HG03196 (cell line): Measurements from ENCODE around the gene CGB7.
"Not testable (repeated sequence)": the region's sequence is repeated elsewhere in the genome, so short reads cannot be mapped to it uniquely, and the experiment has no call there.

Experiments
- ATAC-seq: cut with Tn5 transposase; IDR thresholded peaks from one replicate; pipeline ENCODE4 v1.9.1; 2021; ENCODE audit not compliant: unreplicated experiment

Gene CGB7

DNA sequence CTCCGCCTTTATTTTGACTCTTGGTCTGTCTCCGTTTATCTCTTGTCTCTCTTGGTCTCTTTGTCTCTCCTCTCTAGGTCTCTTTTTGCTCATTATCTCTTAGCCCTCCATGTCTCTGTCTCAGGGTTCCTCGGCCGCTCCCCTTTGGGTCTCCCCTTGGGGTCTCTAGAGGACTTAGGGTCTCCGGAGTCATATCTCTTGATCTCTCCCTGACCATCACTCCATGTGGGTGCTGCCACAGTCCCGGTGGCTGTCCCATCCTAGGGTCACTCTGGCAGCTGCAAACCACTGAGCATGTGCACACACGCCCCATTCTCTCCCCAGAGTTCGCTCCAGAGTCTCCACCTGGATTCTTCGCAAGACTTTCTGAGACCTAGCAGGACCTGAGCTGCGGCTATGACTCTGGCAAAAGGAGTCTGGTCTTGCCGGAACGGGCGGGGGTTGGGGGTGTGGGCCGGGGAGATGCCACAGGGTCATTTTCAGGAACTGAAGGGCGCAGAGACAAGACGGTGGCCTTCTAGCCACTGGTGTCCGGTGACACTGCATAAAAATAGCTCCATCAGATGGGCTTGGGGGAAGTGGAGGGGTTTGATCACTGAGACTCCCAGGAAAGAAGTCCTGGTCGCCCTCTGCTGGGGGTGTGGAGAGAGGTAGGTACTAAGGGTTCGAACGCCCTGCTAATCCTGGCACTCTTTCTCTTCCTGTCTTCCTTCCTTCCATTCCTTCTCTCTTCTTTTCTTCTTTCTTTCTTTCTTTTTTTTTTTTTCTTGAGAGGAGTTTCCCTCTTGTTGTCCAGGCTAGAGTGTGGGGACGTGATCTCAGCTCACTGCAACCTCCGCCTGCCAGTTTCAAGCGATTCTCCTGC lies 16.2 kb upstream of the CGB7 start:
- no peak for ATAC-seq

DNA sequence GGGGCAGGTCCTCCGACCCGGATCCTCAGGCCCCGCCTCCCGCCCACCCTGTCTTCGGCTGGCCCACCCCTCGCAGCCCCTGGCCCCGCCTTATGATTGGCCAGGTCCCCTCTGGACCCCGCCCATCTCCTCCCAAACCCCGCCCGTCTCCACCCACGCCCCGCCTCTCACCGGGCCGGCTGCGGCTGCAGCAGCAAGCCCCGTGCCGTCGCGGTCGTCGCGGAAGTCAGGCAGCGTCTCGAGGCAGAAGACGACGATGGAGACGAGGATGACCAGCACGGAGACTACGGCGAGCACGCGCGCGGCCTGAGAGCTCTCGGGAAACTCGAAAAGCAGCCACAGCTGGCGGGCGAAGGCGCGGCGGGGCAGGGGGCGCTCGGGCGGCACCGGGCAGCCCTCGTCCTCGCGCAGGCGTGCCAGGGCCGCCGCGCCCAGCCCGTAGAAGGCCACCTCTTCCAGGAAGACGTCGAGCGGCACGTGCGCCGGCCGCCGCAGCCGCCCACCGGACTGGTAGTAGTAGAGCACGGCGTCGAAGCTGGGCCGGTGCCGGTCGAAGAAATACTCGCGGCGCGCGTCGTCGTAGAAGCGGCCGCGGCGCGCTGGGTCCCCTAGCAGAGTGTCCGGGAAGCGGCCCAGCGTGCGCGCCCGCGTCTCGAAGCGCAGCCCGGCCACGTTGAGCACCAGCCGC lies 14.5 kb upstream of the CGB7 start:
- no peak for ATAC-seq

- no peak for ATAC-seq
Observed at GRCh38 chr19:49070416-49070815, 12.9 kb upstream of the CGB7 start.

DNA sequence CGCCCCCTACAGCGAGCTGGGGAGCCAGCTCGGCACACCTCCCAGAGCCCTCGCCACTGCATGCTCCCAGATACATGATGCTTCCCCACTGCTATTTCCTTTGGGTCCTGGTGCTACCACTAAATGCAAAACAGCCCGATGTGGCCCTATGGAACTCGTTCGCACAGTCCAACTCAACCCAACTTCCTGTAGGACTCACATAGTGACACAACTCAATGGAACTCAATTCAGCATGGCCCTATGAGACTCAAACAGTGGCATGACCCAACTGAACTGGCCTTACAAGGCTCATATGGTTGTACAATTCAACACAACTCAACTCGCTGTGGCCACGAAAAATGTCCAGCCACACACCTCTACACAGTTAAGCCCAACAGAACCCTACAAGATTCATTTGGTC lies 11.5 kb upstream of the CGB7 start:
- no peak for ATAC-seq

- no peak for ATAC-seq
Observed at GRCh38 chr19:49067554-49067953, 10.0 kb upstream of the CGB7 start.

DNA sequence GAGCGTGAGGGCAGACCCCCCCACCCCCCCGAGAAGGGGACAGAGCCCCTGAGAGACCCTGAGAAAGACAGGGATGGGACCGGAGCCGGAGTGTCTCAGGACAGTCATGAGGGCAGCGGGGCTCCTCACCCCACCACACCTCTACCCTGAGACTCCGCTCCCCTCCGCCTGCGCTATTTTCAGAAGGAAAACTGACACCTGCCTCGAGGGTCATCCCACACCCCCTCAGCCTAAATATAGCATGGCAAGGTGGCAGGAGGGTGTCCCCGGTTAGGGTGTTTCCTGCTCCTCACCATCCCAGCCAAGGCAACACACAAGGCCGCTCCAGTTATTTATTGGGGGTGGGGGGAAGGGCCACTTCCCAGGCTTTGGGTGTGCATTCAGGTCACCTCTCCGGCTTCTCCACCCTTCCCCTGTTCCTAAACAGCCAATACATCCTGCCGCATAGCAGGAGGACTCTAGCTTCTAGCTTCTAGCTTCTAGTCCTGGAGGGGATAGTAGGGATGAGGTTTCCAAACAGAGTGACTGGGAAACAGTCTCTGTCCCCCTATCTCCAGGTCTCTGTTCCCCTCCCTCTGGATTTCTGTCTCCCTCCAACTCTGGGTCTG lies 8.5 kb upstream of the CGB7 start:
- ATAC-seq = no peak

- ATAC-seq = no peak
Observed at GRCh38 chr19:49064768-49065611, 7.4 kb upstream of the CGB7 start, which contains the start of gene NTF4. Gene NTF4, minus strand, starts transcription at chr19:49064818. Its CDS starts 2,821 bp downstream, at chr19:49061997.

- ATAC-seq = no peak
Observed at GRCh38 chr19:49064029-49064629, 6.6 kb upstream of the CGB7 start.

DNA sequence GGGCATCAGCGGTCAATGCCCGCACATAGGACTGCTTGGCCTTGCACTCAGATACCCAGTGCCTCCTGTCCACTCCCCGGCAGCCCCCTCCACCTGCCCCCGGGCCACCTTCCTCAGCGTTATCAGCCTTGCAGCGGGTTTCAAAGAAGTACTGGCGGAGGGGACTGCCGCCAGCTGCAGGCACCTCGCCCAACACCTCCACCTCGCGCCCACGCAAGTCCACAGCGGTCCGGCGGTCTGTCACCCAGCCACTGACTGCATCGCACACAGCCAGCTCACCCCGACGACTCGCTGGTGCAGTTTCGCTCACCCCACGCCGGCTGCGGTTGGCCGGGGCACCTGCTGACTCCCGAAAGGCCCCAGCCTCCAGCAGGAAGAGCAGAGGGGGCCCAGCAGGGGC lies 3.9 kb upstream of the CGB7 start:
- no peak for ATAC-seq

GRCh38 chr19:49061000-49061399 lies 3.5 kb upstream of the CGB7 start:
- no peak for ATAC-seq

DNA sequence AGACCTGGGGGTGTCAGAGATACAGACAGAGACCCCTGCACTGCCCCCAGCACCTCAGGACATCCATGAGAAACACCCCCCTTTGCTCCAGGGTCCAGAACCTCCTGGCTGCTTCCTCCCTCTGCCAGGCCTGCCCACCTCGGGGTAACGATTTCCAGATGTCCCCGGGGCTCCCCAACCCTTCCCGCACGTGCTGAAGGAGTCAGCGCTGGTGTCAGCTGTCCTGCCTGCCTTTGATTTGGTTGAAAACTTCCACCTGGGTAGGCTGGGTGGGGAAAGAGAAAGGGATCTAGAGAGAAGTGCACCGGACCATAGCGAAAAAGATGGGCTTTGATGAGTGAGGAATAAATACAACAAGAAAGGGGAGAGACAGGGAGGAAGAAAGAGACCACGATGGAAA lies 1.5 kb upstream of the CGB7 start:
- no peak for ATAC-seq

DNA sequence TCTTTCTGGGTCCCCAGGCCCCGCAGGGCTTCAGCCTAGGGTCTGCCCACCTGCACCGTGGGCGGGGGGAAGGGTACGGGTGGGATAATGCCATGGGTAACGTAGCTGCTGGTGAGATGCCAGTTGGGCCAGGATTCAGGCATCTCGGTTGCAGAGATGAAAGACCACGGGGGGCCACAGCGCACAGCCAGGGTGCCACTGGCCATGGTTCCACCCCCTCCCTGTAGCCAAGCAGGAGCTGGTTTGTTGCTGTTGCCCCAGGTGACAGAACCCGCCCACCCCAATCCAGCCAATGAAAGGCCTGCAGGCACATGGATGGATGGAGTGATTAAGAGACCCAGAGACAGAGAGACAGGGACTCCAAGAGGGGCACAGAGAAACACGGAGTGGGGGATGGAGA lies 1.0 kb upstream of the CGB7 start:
- no peak for ATAC-seq

DNA sequence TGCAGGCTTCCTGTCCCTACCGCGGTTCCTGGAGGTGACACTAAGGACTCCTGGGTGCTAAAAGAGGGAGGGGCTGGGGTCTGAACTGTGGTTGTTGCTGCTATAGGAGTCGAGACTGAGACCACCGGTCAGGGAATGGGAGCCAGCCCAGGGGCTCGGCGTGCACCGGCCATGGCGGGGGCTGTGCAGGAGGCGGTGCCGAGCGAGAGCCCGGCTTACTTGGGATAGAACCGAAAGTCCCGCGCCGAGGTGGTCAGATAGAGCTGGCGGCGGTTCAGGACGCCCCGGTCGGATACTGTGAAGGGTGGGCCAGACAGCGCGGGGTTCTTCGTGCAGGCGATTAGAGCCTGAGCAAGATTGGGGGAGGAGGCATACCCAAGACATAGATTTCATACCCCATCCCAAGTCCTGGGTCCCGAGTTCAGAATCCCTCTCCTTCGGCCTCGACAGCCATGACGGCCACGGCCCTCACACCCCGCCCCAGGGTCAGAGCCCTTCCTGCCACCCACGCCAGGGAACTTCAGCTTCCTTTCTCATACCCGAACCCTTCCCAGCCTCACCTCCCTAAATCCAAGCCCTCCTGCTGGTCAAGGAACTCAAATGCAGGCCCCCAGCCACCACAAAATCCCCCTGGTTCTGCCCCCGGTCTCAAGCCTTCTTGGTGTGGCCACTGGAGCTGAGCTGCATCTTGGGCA lies 500 bp downstream of the CGB7 start:
- not testable (repeated sequence) for ATAC-seq

- no peak for ATAC-seq
Observed at GRCh38 chr19:49056101-49056901, 1.2 kb downstream of the CGB7 start.

DNA sequence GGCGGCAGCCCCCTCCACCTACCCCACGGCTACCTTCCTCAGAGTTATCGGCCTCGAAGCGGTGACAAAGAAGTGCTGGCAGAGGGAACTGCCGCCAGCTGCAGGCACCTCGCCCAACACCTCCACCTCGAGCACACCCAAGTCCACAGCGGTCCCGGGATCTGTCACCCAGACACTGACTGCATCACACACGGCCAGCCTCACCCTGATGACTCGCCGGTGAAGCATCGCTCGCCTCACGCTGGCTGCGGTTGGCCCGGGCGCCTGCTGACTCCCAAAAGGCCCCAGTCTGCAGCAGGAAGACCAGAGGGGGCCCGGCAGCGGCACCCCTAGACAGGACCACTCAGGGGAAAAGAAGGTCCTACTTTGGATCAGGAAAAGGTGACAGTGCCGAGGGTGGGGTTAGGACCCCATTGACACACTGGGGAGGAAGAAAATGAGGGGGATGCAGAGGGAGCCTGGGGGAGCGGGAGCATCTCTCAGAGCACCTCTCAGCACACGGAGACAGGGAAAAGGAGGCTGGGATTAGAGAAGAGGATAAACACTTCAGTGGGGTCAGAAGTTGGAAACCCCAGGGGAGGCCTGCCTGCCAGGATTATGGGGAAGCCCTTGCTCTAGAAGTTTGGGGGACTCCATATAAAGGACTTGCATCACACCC lies 7.0 kb downstream of the CGB7 start:
- ATAC-seq = not testable (repeated sequence)

GRCh38 chr19:49049834-49050233 lies 7.7 kb downstream of the CGB7 start:
- ATAC-seq = not testable (repeated sequence)

DNA sequence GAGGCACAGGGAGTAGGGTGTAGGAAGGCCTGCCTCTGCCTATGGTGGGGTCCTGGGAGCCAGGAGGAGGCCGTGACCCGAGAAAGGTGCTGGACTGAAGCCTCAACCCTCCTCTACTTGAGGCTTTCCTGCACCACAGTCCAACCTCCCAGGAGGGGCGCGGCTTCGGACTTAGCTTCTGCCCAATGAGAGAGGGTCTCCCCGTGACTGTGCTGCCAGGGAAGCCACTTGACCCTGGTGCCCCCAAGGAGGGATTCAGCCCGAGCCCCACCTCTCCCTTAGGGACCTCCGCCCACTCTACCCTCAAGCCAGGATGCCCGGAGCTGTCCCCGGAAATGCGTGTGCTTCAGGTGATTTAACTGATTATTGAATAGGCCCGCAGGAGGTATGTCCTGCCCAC lies 8.5 kb downstream of the CGB7 start, which contains the start of gene CGB8:
TSS of gene CGB8 (minus strand) at position 101 of the 400 bp plus-strand sequence. CDS start 372 bp downstream, outside the sequence.
- not testable (repeated sequence) for ATAC-seq

GRCh38 chr19:49043548-49043947 lies 14.0 kb downstream of the CGB7 start, which contains the start of gene CGB5:
Gene CGB5, plus strand, starts transcription at chr19:49043848. Its CDS starts 362 bp downstream, at chr19:49044210.
- not testable (repeated sequence) for ATAC-seq
